HCT116 (cell line): ENCODE measurements around the gene RAMP3.

ENCODE experiments used
- CBX3 ChIP-seq: IDR thresholded peaks from 2 replicates; pipeline ENCODE4 v1.6.1; 2012; ENCODE audit warnings: low read depth
- CTCF ChIP-seq, 3 experiments: fragments of 200-600 bp in 1 of 3; sonication (generic) in 1 of 3; IDR thresholded peaks in 2 of 3; conservative IDR thresholded peaks in 1 of 3; 2 replicates each; pipeline ENCODE4 v1.5.1; 2012 to 2017; ENCODE audit warnings: low read depth in 2 of 3, low read length in 2 of 3, antibody characterized with exemption in 1 of 3, borderline replicate concordance in 1 of 3, control low read depth in 1 of 3, mild to moderate bottlenecking in 1 of 3, mixed read lengths in 1 of 3, mixed run types in 1 of 3, moderate library complexity in 1 of 3; ENCODE audit not compliant: insufficient read depth in 1 of 3
- EGR1 ChIP-seq: IDR thresholded peaks from 2 replicates; pipeline ENCODE4 v1.6.1; 2012; ENCODE audit warnings: low read depth
- EZH2 ChIP-seq: fragments of 200-600 bp; sonication (generic); IDR thresholded peaks from 2 replicates; pipeline ENCODE4 v1.6.1; 2017; ENCODE audit warnings: antibody characterized with exemption, mixed run types
- EZH2phosphoT487 ChIP-seq: fragments of 200-600 bp; IDR thresholded peaks from 2 replicates; pipeline ENCODE4 v1.6.1; 2018; ENCODE audit warnings: antibody characterized with exemption, borderline replicate concordance
- JUND ChIP-seq: IDR thresholded peaks from 2 replicates; pipeline ENCODE4 v1.6.1; 2012
- POLR2A ChIP-seq: IDR thresholded peaks from 2 replicates; pipeline ENCODE4 v1.7.0; 2011; ENCODE audit warnings: borderline replicate concordance; ENCODE audit not compliant: insufficient read depth, insufficient read length; ENCODE audit errors: extremely low read depth
- RAD21 ChIP-seq: IDR thresholded peaks from 2 replicates; pipeline ENCODE4 v1.6.1; 2012; ENCODE audit warnings: low read depth, mild to moderate bottlenecking
- REST ChIP-seq: IDR thresholded peaks from 2 replicates; pipeline ENCODE4 v1.6.1; 2012; ENCODE audit warnings: low read depth
- SIN3A ChIP-seq: IDR thresholded peaks from 2 replicates; pipeline ENCODE4 v1.6.1; 2012; ENCODE audit warnings: low read depth
- TCF7L2 ChIP-seq: IDR thresholded peaks from 2 replicates; pipeline ENCODE4 v1.7.0; 2011; ENCODE audit warnings: borderline replicate concordance, inconsistent platforms; ENCODE audit not compliant: insufficient read depth, insufficient read length; ENCODE audit errors: extremely low read depth
- ZNF274 ChIP-seq: fragments of 200-500 bp; sonication (Bioruptor generic); IDR thresholded peaks from 2 replicates; pipeline ENCODE4 v1.6.1; 2014; ENCODE audit warnings: mild to moderate bottlenecking, low read depth, low read length, inconsistent platforms

- TF ChIP-seq CTCF (IDR thresholded peaks at IDR 0.05 in 2 of 3, conservative IDR thresholded peaks at IDR 0.05 in 1 of 3; ENCODE audit: borderline replicate concordance in 1 of 3, insufficient read depth in 1 of 3, low read depth in 2 of 3, low read length in 2 of 3) (no peak), POLR2A (no peak), SIN3A (no peak), JUND (no peak), REST (no peak), CBX3 (no peak), RAD21 (no peak), EZH2 (no peak), EGR1 (no peak), TCF7L2 (no peak), EZH2phosphoT487 (no peak), ZNF274 (no peak)
Observed at GRCh38 chr7:45187089-45187945, 29.7 kb downstream of the RAMP3 start.
